ENCODE measurements around the gene PCP4L1. TPM values are rescaled to one million over a fixed set of nuclear protein-coding genes. Genes with fewer than 3 reads are reported as not detected.

PCP4L1 gene
- total and polyA plus RNA-seq, 7 donors: 0.71 to 15.2 (median 3.1) TPM; not detected in 2

DNA sequence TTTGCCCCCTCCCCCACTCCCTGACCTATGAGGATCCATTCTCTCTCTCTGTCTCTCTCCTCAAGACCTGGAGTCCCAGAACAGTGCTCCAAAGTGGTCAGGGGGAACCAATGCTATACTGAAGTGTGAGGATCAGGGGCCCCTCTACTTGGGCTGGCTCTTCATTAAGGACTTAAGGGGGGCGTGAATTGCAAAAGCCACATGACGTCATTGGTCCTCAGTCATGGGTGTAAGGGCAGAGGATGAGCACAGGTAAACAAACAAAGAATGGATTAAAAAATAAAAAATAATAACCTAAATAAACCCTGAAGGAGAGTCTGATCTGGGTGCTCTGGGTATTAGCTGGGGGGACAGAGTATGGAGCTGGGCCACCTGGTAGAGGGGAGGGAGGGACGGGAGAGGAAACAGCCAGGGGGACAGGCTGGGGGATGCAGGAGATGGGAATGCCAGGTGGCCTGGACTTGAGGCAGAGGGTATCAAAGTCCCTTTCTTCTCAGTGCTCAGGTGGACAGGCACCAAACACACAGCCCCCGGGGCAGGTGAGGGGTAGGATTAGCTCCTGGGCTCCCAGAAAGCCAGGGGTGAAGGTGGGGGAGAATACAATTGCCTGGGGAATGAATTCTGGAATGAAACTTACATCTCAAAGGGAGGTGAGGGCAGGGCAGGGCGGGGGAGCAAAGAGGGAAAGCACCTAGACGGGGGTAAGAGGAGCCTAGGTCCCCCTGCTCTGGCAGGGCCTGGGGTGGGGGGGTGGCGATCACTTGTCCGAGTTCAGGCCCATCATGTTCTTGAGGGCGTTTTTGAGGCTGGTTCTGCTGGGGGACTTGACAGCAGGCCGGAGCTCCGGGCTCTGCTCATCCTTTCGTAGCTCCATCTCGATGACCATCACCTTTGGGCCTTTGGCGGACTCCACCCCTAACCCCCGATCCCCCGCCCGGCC is 46.7 kb downstream of the PCP4L1 start:
- 12 to 13% methylated on average over 17 of the region's 17 CpGs for WGBS, 2 donors
- no peaks in the 10 kb centered on the region for H3K9me3 ChIP-seq
- intact Hi-C loops (cut with DNase I): loop anchor here (5.0 kb wide), 1 partner anchor 78 kb away; the partner anchor contains the start of gene TOMM40L
- H3K27me3 ChIP-seq: no peaks in the 10 kb centered on the region
- no peak for TF ChIP-seq POLR2AphosphoS5 (IDR thresholded peaks at IDR 0.05)
- TF ChIP-seq, protein P1, sequence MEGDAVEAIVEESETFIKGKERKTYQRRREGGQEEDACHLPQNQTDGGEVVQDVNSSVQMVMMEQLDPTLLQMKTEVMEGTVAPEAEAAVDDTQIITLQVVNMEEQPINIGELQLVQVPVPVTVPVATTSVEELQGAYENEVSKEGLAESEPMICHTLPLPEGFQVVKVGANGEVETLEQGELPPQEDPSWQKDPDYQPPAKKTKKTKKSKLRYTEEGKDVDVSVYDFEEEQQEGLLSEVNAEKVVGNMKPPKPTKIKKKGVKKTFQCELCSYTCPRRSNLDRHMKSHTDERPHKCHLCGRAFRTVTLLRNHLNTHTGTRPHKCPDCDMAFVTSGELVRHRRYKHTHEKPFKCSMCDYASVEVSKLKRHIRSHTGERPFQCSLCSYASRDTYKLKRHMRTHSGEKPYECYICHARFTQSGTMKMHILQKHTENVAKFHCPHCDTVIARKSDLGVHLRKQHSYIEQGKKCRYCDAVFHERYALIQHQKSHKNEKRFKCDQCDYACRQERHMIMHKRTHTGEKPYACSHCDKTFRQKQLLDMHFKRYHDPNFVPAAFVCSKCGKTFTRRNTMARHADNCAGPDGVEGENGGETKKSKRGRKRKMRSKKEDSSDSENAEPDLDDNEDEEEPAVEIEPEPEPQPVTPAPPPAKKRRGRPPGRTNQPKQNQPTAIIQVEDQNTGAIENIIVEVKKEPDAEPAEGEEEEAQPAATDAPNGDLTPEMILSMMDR (IDR thresholded peaks at IDR 0.05): no peak
- no peak for TF ChIP-seq POLR2A (IDR thresholded peaks at IDR 0.05)
- no peak for TF ChIP-seq EP300 (IDR thresholded peaks at IDR 0.05)
- peaks cover 0 to 26% (median 17%) of the 10 kb centered on the region in 4 donors for H3K4me1 ChIP-seq
- no peaks in the 10 kb centered on the region for H3K36me3 ChIP-seq
- peak overlapping the region; percentile 49 to 69 (median 60) for H3K4me3 ChIP-seq
- peak overlapping the region; percentile 37 to 65 (median 55) for H3K27ac ChIP-seq
- DNase-seq: no peak

DNA sequence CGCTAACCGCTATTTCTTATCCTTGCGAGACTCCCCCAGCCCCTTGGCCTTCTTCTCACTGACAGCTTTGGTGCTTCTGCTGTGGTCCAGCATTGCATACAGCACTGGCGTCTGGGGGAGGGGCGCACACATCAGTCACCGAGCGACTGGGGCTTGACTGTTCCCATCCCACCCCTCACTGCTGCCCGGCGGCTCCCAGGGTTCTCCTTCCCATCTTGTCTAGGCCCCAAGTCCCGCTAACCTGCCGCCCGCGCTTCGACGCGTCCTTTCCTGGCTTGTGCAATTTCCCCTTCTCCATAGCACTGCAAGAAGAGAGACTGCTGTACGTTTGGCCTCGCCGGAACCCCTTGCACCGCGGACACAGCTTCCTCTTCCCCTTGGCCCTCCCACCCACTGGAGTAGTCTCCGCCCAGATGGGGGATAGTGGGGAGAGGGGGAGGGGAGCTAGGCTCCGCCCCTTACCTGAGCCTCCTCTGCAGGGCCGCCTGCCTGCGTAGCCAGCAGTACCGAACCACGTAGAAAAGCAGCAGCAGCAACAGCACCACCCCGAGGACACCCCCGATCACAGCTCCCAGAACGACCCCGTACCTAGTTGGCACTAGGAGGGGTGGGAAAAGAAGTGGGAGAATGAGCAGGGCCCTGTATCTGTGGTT is 47.4 kb downstream of the PCP4L1 start:
- intact Hi-C loops (cut with DNase I): loop anchor here (5.0 kb wide), 1 partner anchor 79 kb away; the partner anchor contains the start of gene TOMM40L

DNA sequence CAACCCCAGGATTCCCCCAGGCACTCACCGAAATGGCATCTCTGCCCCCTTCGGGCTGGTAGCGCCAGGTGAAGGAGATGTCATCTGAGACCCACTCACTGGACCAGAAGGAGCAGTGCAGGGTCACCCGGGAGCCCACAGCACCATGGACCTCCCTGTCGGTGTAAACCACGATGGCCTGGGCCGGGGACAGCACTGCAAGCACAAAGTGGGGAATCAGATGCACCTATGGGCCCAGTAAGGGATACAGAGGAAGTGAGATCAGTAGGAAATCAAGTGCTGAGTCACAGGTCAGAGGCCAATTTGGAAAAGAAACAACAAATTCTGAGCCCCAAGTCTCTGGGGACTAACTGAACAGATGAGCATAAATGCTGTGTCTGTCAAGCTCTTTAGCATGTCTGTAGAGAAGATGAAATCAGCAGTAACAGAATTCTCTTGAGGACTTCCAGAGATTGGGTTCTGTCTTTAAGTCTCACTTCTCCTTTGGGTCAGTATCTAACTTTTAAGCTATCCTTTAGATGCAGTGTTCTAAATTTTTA is 48.8 kb downstream of the PCP4L1 start:
- Histone ChIP-seq H3K4me1 (peaks cover 0 to 26% (median 17%) of the 10 kb centered on the region in 4 donors), H3K27ac (peak overlapping the region in 3 of 4 donors; percentile 27 to 53 (median 28)), H3K27me3 (no peaks in the 10 kb centered on the region), H3K4me3 (peak overlapping the region in 1 of 4 donors; percentile 13), H3K36me3 (no peaks in the 10 kb centered on the region), H3K9me3 (no peaks in the 10 kb centered on the region)
- no peak for DNase-seq
- intact Hi-C loops (cut with DNase I): loop anchor here (5.0 kb wide), 1 partner anchor 80 kb away; the partner anchor contains the start of gene TOMM40L
- 87 to 89% methylated on average over 7 of the region's 7 CpGs for WGBS, 2 donors
- TF ChIP-seq POLR2AphosphoS5 (IDR thresholded peaks at IDR 0.05) (no peak), POLR2A (IDR thresholded peaks at IDR 0.05) (no peak), EP300 (IDR thresholded peaks at IDR 0.05) (no peak)
- TF ChIP-seq, protein P1 (IDR thresholded peaks at IDR 0.05): no peak

More for the DNA sequence above, 47.4 kb downstream of the PCP4L1 start:
- Histone ChIP-seq H3K9me3 (no peaks in the 10 kb centered on the region), H3K4me3 (peak overlapping the region; percentile 49 to 69 (median 60)), H3K27me3 (no peaks in the 10 kb centered on the region), H3K36me3 (no peaks in the 10 kb centered on the region), H3K4me1 (peaks cover 0 to 26% (median 17%) of the 10 kb centered on the region in 4 donors), H3K27ac (peak overlapping the region; percentile 37 to 65 (median 55))
- 2 to 3% methylated on average over 31 of the region's 31 CpGs for WGBS, 2 donors
- TF ChIP-seq, protein P1 (IDR thresholded peaks at IDR 0.05): no peak
- TF ChIP-seq POLR2AphosphoS5 (IDR thresholded peaks at IDR 0.05): peak in 3 of 4 donors; percentile 60 to 79 (median 67)
- DNase-seq: peak; percentile 90

DNA sequence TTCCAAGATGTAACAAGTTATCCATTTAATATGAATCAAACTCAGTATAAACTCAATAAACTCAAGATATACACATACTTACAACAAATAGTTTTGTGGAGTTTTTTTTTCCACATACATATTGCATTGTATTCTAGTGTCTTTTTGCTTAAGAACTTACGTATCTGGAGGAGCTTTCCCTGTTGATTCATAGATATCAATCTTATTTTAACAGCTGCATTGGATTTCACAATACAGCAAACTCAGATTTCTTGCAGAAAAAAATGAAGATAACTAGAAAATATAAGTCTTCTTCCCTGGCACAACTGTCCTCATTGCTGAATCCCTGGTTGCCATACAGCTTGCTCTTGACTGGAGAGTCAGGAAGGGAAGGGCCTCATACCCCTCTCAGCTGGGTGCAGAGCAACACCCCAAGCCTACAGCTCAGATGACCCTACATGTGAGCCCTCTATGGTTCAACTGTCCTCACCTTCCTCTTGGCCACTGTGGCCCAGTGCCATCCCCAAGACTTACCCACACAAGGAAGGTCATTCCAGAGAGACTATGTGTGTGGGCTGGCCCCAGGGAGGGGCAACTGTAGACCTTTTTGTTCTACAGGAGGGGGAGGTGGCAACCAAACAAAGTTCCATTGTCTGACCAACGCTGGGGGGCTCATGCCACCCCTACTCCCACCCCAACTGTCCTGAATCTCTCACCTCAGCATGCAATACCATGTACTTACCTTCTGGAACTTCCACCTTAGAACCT is 49.5 kb downstream of the PCP4L1 start:
- no peak for TF ChIP-seq EP300 (IDR thresholded peaks at IDR 0.05)
- no peak for TF ChIP-seq POLR2AphosphoS5 (IDR thresholded peaks at IDR 0.05)
- TF ChIP-seq POLR2A (IDR thresholded peaks at IDR 0.05): no peak
- TF ChIP-seq, protein P1 (IDR thresholded peaks at IDR 0.05): no peak
- Histone ChIP-seq H3K36me3 (no peaks in the 10 kb centered on the region), H3K4me3 (peak overlapping the region in 2 of 4 donors; percentile 5 to 20), H3K27ac (no peak overlapping the region), H3K9me3 (no peaks in the 10 kb centered on the region), H3K27me3 (no peaks in the 10 kb centered on the region), H3K4me1 (peaks cover 0 to 26% (median 17%) of the 10 kb centered on the region in 4 donors)
- intact Hi-C loops (cut with DNase I): loop anchor here (5.0 kb wide), 1 partner anchor 81 kb away; the partner anchor contains the start of gene TOMM40L
- DNase-seq: no peak
- 55 to 67% methylated on average over 2 of the region's 2 CpGs for WGBS, 2 donors
